Activated gamma-delta T cell treated with Interleukin-2 at 50 U/mL for 16 hours (primary cell): ENCODE results near the gene AADACL4.

Experiments used
- DNase-seq: peaks from one replicate; pipeline ENCODE4 v3.0.0-alpha.2; 2020

The AADACL4 gene

GRCh38 chr1:12643785-12644184, at the start of gene AADACL4:
AADACL4 (plus strand) TSS chr1:12644085; CDS start chr1:12644547, 462 bp downstream.
- DNase-seq: no peak

- DNase-seq: no peak
Measured at GRCh38 chr1:12594490-12594889, 49.4 kb upstream of the AADACL4 start.

DNA sequence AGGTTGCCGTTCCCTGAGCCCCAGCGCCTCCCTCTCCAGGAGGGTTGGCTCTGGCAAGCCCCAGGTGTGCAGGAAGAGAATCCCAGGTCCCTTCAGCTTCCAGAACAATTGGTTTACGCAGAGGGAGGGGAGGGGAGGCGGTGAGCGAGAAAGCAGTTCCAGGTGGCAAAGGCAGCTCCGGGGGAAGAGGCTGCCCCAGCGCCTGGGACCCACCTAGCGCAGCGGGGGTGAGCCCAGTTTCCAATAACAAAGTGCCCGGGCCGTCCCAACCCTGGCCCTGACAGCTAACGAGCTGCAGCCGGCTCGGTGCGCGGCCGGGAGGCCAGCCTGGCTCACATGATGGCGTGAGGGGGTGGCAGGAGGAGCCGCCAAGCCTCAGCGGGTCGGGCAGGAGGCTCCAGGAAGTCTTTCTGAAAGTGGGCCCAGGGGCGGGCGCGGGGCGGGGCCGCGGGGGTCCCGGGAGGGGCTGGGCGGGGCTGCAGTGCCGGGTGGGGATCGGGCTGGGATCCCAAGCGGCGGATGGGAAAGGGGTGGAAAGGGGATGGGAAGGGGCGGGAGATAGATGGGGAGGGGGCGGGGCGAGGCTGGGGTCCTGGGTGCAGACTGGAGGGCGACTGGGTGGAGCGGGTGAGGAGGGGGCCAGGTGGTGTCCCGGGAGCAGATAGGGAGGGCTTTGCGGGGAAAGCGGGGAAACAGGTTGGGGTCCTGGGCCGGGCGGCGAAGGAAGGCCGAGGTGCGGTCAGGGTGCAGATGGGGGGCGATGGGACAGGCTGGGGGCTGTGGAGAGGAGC, 48.7 kb upstream of the AADACL4 start:
- peak; percentile 39 for DNase-seq

DNA sequence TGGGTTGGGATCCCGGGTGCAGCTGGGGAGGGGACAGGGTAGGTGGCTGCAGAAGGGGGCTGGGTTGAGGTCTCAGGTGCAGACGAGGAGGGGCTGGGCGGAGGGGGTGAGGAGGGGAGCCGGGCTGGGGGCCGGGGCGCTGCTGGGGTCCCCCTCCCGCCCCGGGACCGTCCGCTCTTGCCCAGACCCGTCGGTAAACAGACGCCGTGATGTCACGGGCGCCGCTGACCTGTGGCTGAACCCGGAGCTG, 48.2 kb upstream of the AADACL4 start:
- DNase-seq: no peak

DNA sequence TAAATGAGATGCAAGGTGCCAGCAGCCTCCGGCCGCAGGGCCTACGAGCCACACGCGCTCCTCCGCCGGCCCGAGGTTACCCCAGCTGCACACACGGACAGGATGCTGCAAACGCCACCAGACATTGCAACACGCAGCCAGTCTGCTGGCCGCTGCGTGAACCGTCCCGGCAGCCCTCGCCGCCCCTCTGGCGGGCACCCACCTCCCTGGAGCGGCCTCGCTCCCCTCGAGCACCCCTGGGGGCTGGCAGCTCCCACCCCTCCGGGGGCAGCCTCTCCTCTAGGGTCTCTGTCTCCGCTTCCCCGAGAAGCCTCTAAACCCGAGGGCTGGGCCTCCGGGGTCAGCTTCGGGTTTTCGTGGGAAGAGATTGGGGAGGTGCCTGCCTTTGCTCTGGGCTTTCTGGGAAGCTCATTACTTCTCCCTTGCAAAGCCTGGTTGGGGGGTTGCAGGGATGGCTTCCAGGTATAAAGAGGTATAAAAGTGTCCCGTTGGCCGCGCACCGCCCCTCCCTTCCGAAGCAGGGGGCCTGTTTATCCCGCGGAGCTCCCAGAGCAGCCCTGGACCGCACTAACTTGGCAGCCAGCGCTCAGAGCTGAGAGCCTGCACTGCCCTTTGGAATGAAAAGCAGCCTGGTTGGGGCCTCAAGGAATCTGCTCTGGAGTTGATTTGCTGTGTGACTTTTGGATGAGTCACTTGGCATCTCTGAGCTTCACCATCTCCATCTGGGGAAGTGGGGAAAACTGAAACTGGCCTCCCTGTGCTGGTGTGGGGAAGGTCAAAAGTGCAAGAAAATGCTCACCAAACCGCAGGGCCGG, 47.7 kb upstream of the AADACL4 start:
- DNase-seq: no peak

GRCh38 chr1:12597792-12598191, 46.1 kb upstream of the AADACL4 start:
- no peak for DNase-seq

- no peak for DNase-seq
Measured at GRCh38 chr1:12598974-12599373, 44.9 kb upstream of the AADACL4 start.

GRCh38 chr1:12599657-12600056, 44.2 kb upstream of the AADACL4 start:
- no peak for DNase-seq

DNA sequence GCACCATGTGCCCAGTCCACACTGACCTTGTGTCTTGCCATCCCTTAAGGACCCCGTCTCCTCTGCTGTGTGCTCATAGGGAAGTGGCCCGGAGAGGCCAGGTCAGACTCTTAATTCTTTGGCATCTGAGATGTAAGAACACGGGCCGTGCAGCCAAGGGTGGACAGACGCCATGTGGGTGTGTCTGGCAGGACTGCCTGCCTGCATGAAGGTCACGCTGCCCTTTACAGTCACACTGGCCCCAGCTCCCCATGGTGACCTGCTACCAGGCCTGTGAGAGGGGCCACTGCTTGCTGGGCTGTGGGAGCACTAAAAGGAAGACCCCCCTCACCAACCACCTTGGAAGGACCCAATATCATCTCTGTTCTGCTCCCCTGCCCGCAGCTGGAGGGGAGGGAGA, 43.5 kb upstream of the AADACL4 start:
- DNase-seq: no peak

DNA sequence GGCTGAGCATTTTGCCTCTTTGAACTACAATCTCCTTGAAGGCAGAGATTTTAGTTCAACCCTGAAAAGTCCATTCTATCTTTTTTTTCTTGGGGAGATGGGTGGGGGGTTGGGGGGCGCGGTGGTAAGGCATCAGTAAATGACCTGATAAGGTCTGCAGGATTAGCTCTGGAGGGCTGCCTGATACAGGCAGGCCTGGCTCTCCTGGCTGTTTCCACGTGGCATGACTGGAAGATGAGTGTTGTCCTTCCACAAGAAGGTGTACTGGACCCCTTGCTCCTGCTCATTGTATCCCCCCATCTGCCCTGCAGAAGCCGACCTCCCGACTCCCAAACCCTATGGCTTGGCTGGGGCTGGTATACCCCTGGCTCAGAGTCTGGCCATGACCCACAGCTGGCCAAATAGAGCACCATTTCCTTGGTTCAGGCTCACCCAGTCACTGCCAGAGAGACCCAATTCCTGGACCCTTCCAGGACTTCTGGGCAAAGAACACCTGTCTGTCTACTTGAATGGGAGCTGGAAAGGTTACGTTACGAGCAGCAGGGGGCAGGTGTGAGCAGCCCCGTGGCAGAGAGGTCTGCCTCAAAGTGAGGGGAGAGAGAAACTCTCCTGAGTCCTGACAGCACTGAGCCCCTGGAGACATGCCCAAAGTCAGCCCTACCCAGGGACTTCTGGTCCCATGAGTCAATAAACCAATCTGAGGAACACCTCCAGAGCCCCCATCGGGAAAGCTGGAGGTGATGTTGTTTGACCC, 42.8 kb upstream of the AADACL4 start:
- peak; percentile 52 for DNase-seq

GRCh38 chr1:12601700-12602658, 41.9 kb upstream of the AADACL4 start:
- no peak for DNase-seq

- DNase-seq: no peak
Measured at GRCh38 chr1:12602659-12603024, 41.2 kb upstream of the AADACL4 start.

- no peak for DNase-seq
Measured at GRCh38 chr1:12603224-12603623, 40.7 kb upstream of the AADACL4 start.

GRCh38 chr1:12604114-12604874, 39.6 kb upstream of the AADACL4 start:
- DNase-seq: peak; percentile 63

DNA sequence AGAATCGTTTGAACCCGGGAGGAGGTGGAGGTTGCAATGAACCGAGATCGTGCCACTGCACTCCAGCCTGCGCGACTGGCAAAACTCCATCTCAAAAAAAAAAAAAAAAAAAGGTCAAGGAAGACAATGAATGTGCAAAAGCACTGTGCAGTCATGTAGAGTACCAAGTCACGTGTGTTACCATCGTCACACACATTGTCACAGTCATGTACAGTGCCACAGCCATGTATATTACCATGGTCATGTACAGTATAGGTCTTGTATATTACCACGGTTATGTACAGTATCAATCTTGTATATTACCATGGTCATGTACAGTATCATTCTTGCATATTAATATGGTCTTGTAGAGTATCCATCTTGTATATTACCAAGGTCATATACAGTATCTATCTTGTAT, 38.9 kb upstream of the AADACL4 start:
- no peak for DNase-seq

GRCh38 chr1:12607263-12607662, 36.6 kb upstream of the AADACL4 start:
- no peak for DNase-seq

DNA sequence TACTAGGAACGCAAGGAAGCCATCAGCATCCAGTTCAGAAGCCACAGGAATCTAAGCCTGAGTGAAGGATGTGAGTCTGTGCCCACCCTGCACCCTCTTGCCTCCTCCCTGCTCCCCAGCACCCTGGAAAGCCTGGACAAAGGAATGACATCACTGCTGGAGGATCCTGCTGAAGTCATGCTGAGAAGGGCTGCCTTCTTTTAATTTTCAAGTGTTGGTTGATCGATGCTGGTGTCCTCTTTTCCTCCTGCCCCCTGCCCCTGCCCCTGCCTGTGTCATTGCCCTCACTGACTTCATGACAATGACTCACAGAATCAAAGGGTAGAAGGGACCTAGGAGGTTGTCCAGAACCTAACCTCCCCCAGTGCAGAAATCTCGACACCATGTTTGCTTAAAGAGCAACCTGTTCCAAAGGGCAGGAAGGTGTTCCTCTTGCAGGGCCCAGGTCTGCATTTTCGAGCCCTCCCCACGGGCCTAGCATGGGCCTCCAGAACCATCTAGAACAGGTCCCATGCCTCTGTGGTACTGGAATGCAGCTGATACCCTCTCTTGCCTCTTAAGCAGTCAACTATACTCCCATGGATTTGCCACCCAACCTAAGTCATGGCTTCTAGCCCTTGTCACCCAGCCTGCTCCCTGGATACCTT, 35.5 kb upstream of the AADACL4 start:
- DNase-seq: no peak

DNA sequence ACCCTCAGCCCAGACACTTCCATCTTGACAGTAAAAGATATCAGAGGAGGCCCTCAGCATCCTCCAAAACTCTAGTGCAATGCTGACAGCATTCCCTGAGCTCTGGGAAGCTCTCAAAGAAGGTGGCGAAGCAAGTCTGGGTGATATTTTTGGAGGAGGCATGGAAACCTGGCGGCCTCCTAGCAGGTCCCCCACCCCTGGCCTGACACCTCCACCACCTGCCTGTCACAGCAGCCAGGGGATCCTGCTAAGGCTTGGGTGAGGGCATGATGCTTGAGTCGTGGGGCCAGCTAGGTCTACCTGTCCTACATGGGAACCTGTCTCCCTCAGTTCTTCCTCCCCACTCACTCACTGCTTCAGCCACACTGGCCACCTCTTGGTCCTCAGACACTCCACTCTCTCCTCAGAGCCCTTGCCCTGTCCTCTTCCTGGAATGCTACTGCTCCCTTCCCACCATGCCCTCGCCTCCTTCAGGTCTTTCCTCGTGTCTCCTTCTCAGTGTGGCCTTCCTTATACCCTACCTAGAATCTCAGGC, 34.3 kb upstream of the AADACL4 start:
- no peak for DNase-seq

DNA sequence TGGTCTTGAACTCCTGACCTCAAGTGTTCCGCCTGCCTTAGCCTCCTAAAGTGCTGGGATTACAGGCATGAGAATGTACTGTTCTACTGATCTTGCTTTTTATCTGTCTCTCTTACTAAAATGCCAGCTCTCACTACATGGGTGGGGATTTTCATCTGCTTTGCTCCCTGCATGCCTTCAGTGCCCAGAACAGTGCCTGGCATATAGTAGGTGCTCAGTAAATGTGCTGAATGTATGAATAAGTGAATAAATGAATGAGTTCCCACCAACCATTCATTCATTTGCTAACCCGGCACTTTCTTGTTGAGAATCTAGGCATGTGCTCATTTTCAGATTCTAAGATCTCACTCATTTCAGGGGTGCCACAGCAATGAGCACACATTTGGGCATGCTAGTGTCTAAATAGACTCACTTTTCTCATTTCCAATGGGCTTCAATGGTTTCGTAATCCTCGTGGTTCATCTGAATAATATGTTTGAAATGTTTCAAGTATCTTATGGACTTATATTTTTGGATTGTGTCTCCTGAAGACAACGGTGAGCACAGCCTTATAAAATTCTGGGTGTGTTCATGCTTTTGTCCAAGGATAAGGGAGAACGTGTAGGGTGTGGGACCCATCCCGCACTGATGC, 33.5 kb upstream of the AADACL4 start:
- no peak for DNase-seq

GRCh38 chr1:12610941-12611340, 32.9 kb upstream of the AADACL4 start:
- DNase-seq: no peak

GRCh38 chr1:12613180-12613579, 30.7 kb upstream of the AADACL4 start:
- DNase-seq: no peak
